Endothelial cell (in vitro differentiated cells): ENCODE data around the gene RNF10. TPM values are rescaled to one million over a fixed set of nuclear protein-coding genes. Genes with fewer than 3 reads are reported as not detected.
"Not testable (repeated sequence)": the region's sequence is repeated elsewhere in the genome, so short reads cannot be mapped to it uniquely, and the experiment has no call there.

Experiments
- DNase-seq: peaks from one replicate; pipeline ENCODE4 v3.0.0; 2021; ENCODE audit warnings: low spot score
- H3K27ac Mint-ChIP-seq: one replicate; pipeline ENCODE4 v1.8.0; 2021; ENCODE audit warnings: mixed read lengths, inconsistent platforms; ENCODE audit not compliant: unreplicated experiment
- H3K27me3 Mint-ChIP-seq: one replicate; pipeline ENCODE4 v1.8.0; 2021; ENCODE audit warnings: mild to moderate bottlenecking, moderate library complexity, mixed read lengths, inconsistent platforms; ENCODE audit not compliant: unreplicated experiment
- H3K36me3 Mint-ChIP-seq: one replicate; pipeline ENCODE4 v1.8.0; 2021; ENCODE audit warnings: mild to moderate bottlenecking, low read depth, mixed read lengths, inconsistent platforms; ENCODE audit not compliant: unreplicated experiment
- H3K4me1 Mint-ChIP-seq: one replicate; pipeline ENCODE4 v1.8.0; 2021; ENCODE audit warnings: mild to moderate bottlenecking, mixed read lengths, inconsistent platforms; ENCODE audit not compliant: unreplicated experiment
- H3K4me3 Mint-ChIP-seq: one replicate; pipeline ENCODE4 v1.8.0; 2021; ENCODE audit warnings: mild to moderate bottlenecking, mixed read lengths, inconsistent platforms; ENCODE audit not compliant: unreplicated experiment
- H3K9me3 Mint-ChIP-seq: one replicate; pipeline ENCODE4 v1.8.0; 2021; ENCODE audit warnings: mixed read lengths, inconsistent platforms; ENCODE audit not compliant: unreplicated experiment
- long read RNA-seq: library from polyadenylated mRNA; unstranded; transcript quantifications from one replicate; pipeline ENCODE4 v2.0.0, GENCODE V29; 2020; ENCODE audit not compliant: unreplicated experiment
- total RNA-seq: library from RNA; stranded (reverse); fragmentation: NEBNext Ultra II Directional; extraction: Animal tissue kit (Norgen Biotek cat#: 25700); gene quantifications from one replicate; pipeline ENCODE4 v1.2.1, GENCODE V29; 2021; ENCODE audit not compliant: unreplicated experiment
- TF ChIP-seq, protein P1 (sequence below): fragments of 200-600 bp; sonication (generic); IDR thresholded peaks from one replicate; pipeline ENCODE4 v1.5.0; 2021; ENCODE audit warnings: antibody characterized with exemption; ENCODE audit not compliant: unreplicated experiment

The RNF10 gene
- 157 TPM for total RNA-seq
- long read RNA-seq, transcript RNF10-203 (17 exons, 2,671 nt), result minor isoform, 5 of 50 reads
- long read RNA-seq, transcript RNF10-201 (17 exons, 3,825 nt), result major isoform, 30 of 50 reads
- long read RNA-seq, partial matches to known transcripts, result 7 of 50 reads
- long read RNA-seq, other reads (novel, unspliced or antisense), result 8 of 50 reads

- H3K9me3 Mint-ChIP-seq, result no peaks in the 10 kb centered on the region
- peak; percentile 77 for DNase-seq
- peaks cover 39% of the 10 kb centered on the region for H3K4me1 Mint-ChIP-seq
- TF ChIP-seq, protein P1, sequence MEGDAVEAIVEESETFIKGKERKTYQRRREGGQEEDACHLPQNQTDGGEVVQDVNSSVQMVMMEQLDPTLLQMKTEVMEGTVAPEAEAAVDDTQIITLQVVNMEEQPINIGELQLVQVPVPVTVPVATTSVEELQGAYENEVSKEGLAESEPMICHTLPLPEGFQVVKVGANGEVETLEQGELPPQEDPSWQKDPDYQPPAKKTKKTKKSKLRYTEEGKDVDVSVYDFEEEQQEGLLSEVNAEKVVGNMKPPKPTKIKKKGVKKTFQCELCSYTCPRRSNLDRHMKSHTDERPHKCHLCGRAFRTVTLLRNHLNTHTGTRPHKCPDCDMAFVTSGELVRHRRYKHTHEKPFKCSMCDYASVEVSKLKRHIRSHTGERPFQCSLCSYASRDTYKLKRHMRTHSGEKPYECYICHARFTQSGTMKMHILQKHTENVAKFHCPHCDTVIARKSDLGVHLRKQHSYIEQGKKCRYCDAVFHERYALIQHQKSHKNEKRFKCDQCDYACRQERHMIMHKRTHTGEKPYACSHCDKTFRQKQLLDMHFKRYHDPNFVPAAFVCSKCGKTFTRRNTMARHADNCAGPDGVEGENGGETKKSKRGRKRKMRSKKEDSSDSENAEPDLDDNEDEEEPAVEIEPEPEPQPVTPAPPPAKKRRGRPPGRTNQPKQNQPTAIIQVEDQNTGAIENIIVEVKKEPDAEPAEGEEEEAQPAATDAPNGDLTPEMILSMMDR, result no peak
- H3K27ac Mint-ChIP-seq, result peak within 1 kb of the TSS; percentile 89
- H3K4me3 Mint-ChIP-seq, result peak within 1 kb of the TSS; percentile 95
- peaks cover 3% of the 10 kb centered on the region for H3K36me3 Mint-ChIP-seq
- peaks cover 4% of the 10 kb centered on the region for H3K27me3 Mint-ChIP-seq
Observed at GRCh38 chr12:120534203-120534702, at the start of gene RNF10. Gene RNF10 (plus strand): TSS chr12:120534356. CDS start chr12:120534812, 456 bp downstream.

DNA sequence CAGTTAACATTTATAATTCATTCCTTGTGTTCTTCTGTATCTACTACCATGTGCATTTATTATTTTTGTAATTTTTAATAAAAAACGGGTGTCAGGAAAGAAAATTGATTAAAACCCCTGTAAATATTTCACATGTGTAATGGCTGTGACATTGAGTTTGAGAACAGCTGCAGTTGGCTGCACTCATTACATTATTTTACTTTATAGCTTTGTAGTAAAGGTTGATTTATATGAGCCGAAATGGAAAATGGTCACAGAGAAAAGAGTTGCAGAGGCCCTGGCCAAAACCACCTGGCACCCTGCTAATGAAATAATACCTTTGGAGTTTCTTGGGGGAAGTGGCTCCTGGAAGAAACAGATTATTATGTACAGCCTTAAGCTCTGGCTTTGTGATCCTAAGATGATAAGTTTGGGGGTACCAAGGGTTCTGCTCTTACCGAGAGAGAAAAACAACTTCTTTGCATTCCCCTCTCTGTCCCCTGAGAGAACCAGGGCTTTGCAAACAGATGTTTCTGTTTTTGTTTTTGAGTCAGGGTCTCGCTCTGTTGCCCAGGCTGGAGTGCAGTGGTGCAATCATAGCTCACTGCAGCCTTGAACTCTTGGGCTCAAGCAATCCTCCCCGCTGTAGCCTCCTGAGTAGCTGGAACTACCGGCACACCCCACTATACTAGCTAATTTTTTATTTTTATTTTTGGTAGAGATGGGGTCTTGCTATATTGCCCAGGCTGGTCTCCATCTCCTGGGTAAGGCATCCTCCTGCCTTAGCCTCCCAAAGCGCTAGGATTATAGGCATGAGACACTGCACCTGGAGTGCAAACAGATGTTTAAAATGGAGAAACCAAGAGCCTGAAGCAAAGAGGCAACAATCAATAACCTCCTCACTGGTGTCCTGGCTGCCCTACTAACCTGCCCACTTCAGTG is 47.9 kb upstream of the RNF10 start:
- peaks cover 8% of the 10 kb centered on the region for H3K27me3 Mint-ChIP-seq
- H3K36me3 Mint-ChIP-seq, result peaks cover 15% of the 10 kb centered on the region
- no peak for DNase-seq
- H3K27ac Mint-ChIP-seq, result no peak overlapping the region
- TF ChIP-seq, protein P1, result no peak
- H3K4me3 Mint-ChIP-seq, result no peak overlapping the region
- H3K4me1 Mint-ChIP-seq, result peaks cover 10% of the 10 kb centered on the region
- H3K9me3 Mint-ChIP-seq, result no peaks in the 10 kb centered on the region

GRCh38 chr12:120487552-120487951 is 46.6 kb upstream of the RNF10 start:
- not testable (repeated sequence) for H3K4me1 Mint-ChIP-seq, H3K27ac Mint-ChIP-seq, H3K4me3 Mint-ChIP-seq, H3K9me3 Mint-ChIP-seq, DNase-seq, H3K27me3 Mint-ChIP-seq
- H3K36me3 Mint-ChIP-seq, result peaks cover 18% of the 10 kb centered on the region

- TF ChIP-seq, protein P1, result no peak
- Mint-ChIP-seq H3K4me1 (peaks cover 10% of the 10 kb centered on the region), H3K36me3 (peaks cover 17% of the 10 kb centered on the region), H3K4me3 (no peak overlapping the region), H3K27me3 (peaks cover 7% of the 10 kb centered on the region), H3K9me3 (no peaks in the 10 kb centered on the region), H3K27ac (peak overlapping the region; percentile 72)
- no peak for DNase-seq
Observed at GRCh38 chr12:120488057-120488640, 46.0 kb upstream of the RNF10 start.

GRCh38 chr12:120489018-120489417 is 45.1 kb upstream of the RNF10 start:
- peaks cover 10% of the 10 kb centered on the region for H3K4me1 Mint-ChIP-seq
- no peaks in the 10 kb centered on the region for H3K9me3 Mint-ChIP-seq
- H3K36me3 Mint-ChIP-seq, result peaks cover 17% of the 10 kb centered on the region
- H3K4me3 Mint-ChIP-seq, result no peak overlapping the region
- TF ChIP-seq, protein P1, result no peak
- peaks cover 6% of the 10 kb centered on the region for H3K27me3 Mint-ChIP-seq
- DNase-seq, result no peak
- no peak overlapping the region for H3K27ac Mint-ChIP-seq
